IMR-90 (cell line): ENCODE results near the gene PJA1. TPM values are rescaled to one million over a fixed set of nuclear protein-coding genes. Genes with fewer than 3 reads are reported as not detected.

ENCODE experiments used
- ATAC-seq: fragments of 200-7000 bp; cut with Tn5 transposase; 2 replicates; pipeline ENCODE4 v1.9.1; 2020; ENCODE audit warnings: low read depth, mild to moderate bottlenecking, moderate library complexity
- BruUV-seq: library from RNA; stranded (reverse); fragments of 400-500 nt; replicated peaks from 2 replicates; lab custom pipeline; 2021; lab: Mats Ljungman, UMichigan
- CTCF ChIA-PET: fragments of 300-600 bp; formaldehyde crosslinking; extraction: SDS; loops from one replicate; lab custom pipeline; 2021; ENCODE audit warnings: antibody characterized with exemption; lab: Yijun Ruan, JAX
- POLR2A ChIA-PET: fragments of 300-600 bp; sonication (Branson Sonifier 250); formaldehyde crosslinking; loops from one replicate; lab custom pipeline; 2022; ENCODE audit warnings: antibody characterized with exemption; ENCODE audit not compliant: unreplicated experiment; lab: Charles Lee
- DNase-seq: peaks from one replicate; pipeline ENCODE4 v3.0.0; 2013
- H2AFZ ChIP-seq: replicated peaks from 2 replicates; pipeline ENCODE3; 2013; ENCODE audit warnings: low read length, mild to moderate bottlenecking; ENCODE audit not compliant: poor library complexity
- H2AK5ac ChIP-seq: 2 replicates; pipeline ENCODE4 v1.6.1; 2013; ENCODE audit warnings: low read depth, low read length, inconsistent platforms
- H2AK9ac ChIP-seq: replicated peaks from 2 replicates; pipeline ENCODE3; 2013; ENCODE audit warnings: mild to moderate bottlenecking, low read depth, low read length, moderate library complexity; ENCODE audit not compliant: poor library complexity
- H2BK120ac ChIP-seq: 2 replicates; pipeline ENCODE4 v1.6.1; 2013; ENCODE audit warnings: low read depth, low read length, inconsistent platforms
- H2BK15ac ChIP-seq: 3 replicates; pipeline ENCODE4 v1.6.1; 2013; ENCODE audit warnings: low read depth, low read length, inconsistent platforms
- H2BK20ac ChIP-seq: 2 replicates; pipeline ENCODE4 v1.6.1; 2013; ENCODE audit warnings: low read depth, mild to moderate bottlenecking, inconsistent platforms, low read length, moderate library complexity
- H2BK5ac ChIP-seq: 2 replicates; pipeline ENCODE4 v1.6.1; 2013; ENCODE audit warnings: mild to moderate bottlenecking, low read depth, low read length, inconsistent platforms; ENCODE audit not compliant: poor library complexity, severe bottlenecking
- H3K14ac ChIP-seq: replicated peaks from 2 replicates; pipeline ENCODE4 v1.6.1; 2013; ENCODE audit warnings: low read depth, low read length, inconsistent platforms
- H3K18ac ChIP-seq: 2 replicates; pipeline ENCODE4 v1.6.1; 2013; ENCODE audit warnings: low read depth, low read length, control low read depth
- H3K23ac ChIP-seq: 2 replicates; pipeline ENCODE4 v1.6.1; 2013; ENCODE audit warnings: low read depth, low read length, inconsistent platforms
- H3K27ac ChIP-seq: 2 replicates; pipeline ENCODE4 v1.5.1; 2013; ENCODE audit warnings: mild to moderate bottlenecking, control low read depth, low read length; ENCODE audit not compliant: insufficient read depth
- H3K27me3 ChIP-seq: 2 replicates; pipeline ENCODE4 v1.6.1; 2013; ENCODE audit warnings: low read length; ENCODE audit not compliant: control insufficient read depth, insufficient read depth
- H3K36me3 ChIP-seq: 2 replicates; pipeline ENCODE4 v1.6.1; 2013; ENCODE audit warnings: low read length, mixed read lengths; ENCODE audit not compliant: control insufficient read depth, insufficient read depth
- H3K4ac ChIP-seq: 2 replicates; pipeline ENCODE4 v1.6.1; 2013; ENCODE audit warnings: low read depth, low read length, inconsistent platforms
- H3K4me1 ChIP-seq: 2 replicates; pipeline ENCODE4 v1.6.1; 2013; ENCODE audit warnings: low read length, mixed read lengths; ENCODE audit not compliant: control insufficient read depth, insufficient read depth
- H3K4me2 ChIP-seq: 2 replicates; pipeline ENCODE4 v1.6.1; 2013; ENCODE audit warnings: low read depth, mild to moderate bottlenecking, control low read depth, low read length, moderate library complexity
- H3K4me3 ChIP-seq: 2 replicates; pipeline ENCODE4 v1.5.1; 2013; ENCODE audit warnings: low read depth, mild to moderate bottlenecking, control low read depth, low read length, moderate library complexity; ENCODE audit not compliant: insufficient read depth
- H3K56ac ChIP-seq: 2 replicates; pipeline ENCODE4 v1.6.1; 2013; ENCODE audit warnings: low read length, inconsistent platforms; ENCODE audit not compliant: insufficient read depth; ENCODE audit errors: extremely low read depth
- H3K79me1 ChIP-seq, 2 experiments: 2 replicates each; pipeline ENCODE4 v1.6.1; 2013; ENCODE audit warnings: low read length in 2 of 2, inconsistent platforms in 1 of 2, low read depth in 1 of 2
- H3K9ac ChIP-seq: 2 replicates; pipeline ENCODE4 v1.6.1; 2013; ENCODE audit warnings: low read depth, low read length, control low read depth
- H3K9me1 ChIP-seq: 2 replicates; pipeline ENCODE4 v1.6.1; 2013; ENCODE audit warnings: low read length, inconsistent platforms; ENCODE audit not compliant: insufficient read depth
- H3K9me3 ChIP-seq: 2 replicates; pipeline ENCODE4 v1.6.1; 2013; ENCODE audit warnings: low read length; ENCODE audit not compliant: control insufficient read depth, insufficient read depth
- H4K20me1 ChIP-seq: 2 replicates; pipeline ENCODE4 v1.6.1; 2013; ENCODE audit warnings: low read length, inconsistent platforms; ENCODE audit not compliant: insufficient read depth
- H4K5ac ChIP-seq: 2 replicates; pipeline ENCODE4 v1.6.1; 2013; ENCODE audit warnings: mild to moderate bottlenecking, low read depth, low read length, control low read depth
- H4K8ac ChIP-seq, 2 experiments: 2 replicates each; pipeline ENCODE4 v1.6.1; 2013; ENCODE audit warnings: low read depth in 2 of 2, low read length in 2 of 2, control low read depth in 1 of 2, inconsistent platforms in 1 of 2
- H4K91ac ChIP-seq: 2 replicates; pipeline ENCODE4 v1.6.1; 2013; ENCODE audit warnings: low read depth, low read length, inconsistent platforms; ENCODE audit not compliant: insufficient read depth
- BHLHE40 ChIP-seq: fragments of 150-350 bp; IDR thresholded peaks from 2 replicates; pipeline ENCODE4 v1.6.1; 2016; ENCODE audit warnings: mild to moderate bottlenecking, low read depth, low read length
- CEBPB ChIP-seq: IDR thresholded peaks from 2 replicates; pipeline ENCODE4 v1.6.1; 2012; ENCODE audit warnings: low read depth, low read length, improper control_type of control experiment
- CHD1 ChIP-seq: IDR thresholded peaks from 2 replicates; pipeline ENCODE4 v1.6.1; 2012; ENCODE audit warnings: low read depth, low read length, improper control_type of control experiment
- FOS ChIP-seq: fragments of 150-350 bp; IDR thresholded peaks from 2 replicates; pipeline ENCODE4 v1.6.1; 2016; ENCODE audit warnings: low read depth, low read length
- MAFK ChIP-seq: IDR thresholded peaks from 2 replicates; pipeline ENCODE4 v1.6.1; 2012; ENCODE audit warnings: low read depth, low read length, improper control_type of control experiment
- MXI1 ChIP-seq: IDR thresholded peaks from 2 replicates; pipeline ENCODE4 v1.6.1; 2012; ENCODE audit warnings: low read depth, mild to moderate bottlenecking, low read length, moderate library complexity, borderline replicate concordance
- RAD21 ChIP-seq: IDR thresholded peaks from 2 replicates; pipeline ENCODE4 v1.6.1; 2012; ENCODE audit warnings: low read length, improper control_type of control experiment
- RCOR1 ChIP-seq: IDR thresholded peaks from 2 replicates; pipeline ENCODE4 v1.6.1; 2012; ENCODE audit warnings: mild to moderate bottlenecking, low read length, improper control_type of control experiment; ENCODE audit not compliant: insufficient replicate concordance
- WGBS, 2 experiments: methylation state at CpG; one replicate each; pipeline versions ENCODE4 v1.1.5 to v1.1.7; 2013; ENCODE audit warnings: missing lambda C conversion rate in 2 of 2; ENCODE audit not compliant: insufficient read length in 1 of 2; ENCODE audit errors: extremely low coverage in 2 of 2; 5-methylcytosine and 5-hydroxymethylcytosine counted together
- dilution Hi-C: fragments of 300-500 bp; cut with HindIII; formaldehyde crosslinking; loops from one replicate; pipeline ENCODE4 v1.14.3; 2018; ENCODE audit warnings: low sequenced_read_pairs; ENCODE audit not compliant: unreplicated experiment
- in situ Hi-C: fragments of 300-500 bp; cut with MboI; formaldehyde crosslinking; loops from 3 replicates; pipeline ENCODE4 v1.14.3; 2019; ENCODE audit warnings: low sequenced_read_pairs, inconsistent platforms, mixed read lengths
- intact Hi-C: fragments of 100-400 bp; cut with micrococcal nuclease; formaldehyde crosslinking; loops from 2 replicates; pipeline ENCODE4 v1.10.0; 2022
- polyA plus RNA-seq, 3 experiments: library from polyadenylated mRNA; depleted of rRNA; stranded (reverse); fragments of >200 nt; gene quantifications; 2 replicates each; pipeline ENCODE4 v1.2.3, GENCODE V29; 2012; ENCODE audit warnings: low replicate concordance in 1 of 3
- total RNA-seq: library from RNA; depleted of rRNA; stranded (reverse); fragments of >200 nt; gene quantifications from 2 replicates; pipeline ENCODE4 v1.2.3, GENCODE V29; 2012
- TF ChIP-seq, protein P1 (sequence below): fragments of 150-350 bp; IDR thresholded peaks from 2 replicates; pipeline ENCODE4 v1.6.1; 2017; ENCODE audit warnings: mild to moderate bottlenecking, antibody characterized with exemption, low read length, low read depth
- TF ChIP-seq, protein P2 (sequence below): fragments of 150-350 bp; IDR thresholded peaks from 2 replicates; pipeline ENCODE4 v1.6.1; 2016; ENCODE audit warnings: low read depth, mild to moderate bottlenecking, low read length, moderate library complexity, borderline replicate concordance

Gene PJA1
- total and polyA plus RNA-seq, 2 of the 4 experiments (the other 2 are of a cell fraction) = 15.1 to 24.4 TPM

DNA sequence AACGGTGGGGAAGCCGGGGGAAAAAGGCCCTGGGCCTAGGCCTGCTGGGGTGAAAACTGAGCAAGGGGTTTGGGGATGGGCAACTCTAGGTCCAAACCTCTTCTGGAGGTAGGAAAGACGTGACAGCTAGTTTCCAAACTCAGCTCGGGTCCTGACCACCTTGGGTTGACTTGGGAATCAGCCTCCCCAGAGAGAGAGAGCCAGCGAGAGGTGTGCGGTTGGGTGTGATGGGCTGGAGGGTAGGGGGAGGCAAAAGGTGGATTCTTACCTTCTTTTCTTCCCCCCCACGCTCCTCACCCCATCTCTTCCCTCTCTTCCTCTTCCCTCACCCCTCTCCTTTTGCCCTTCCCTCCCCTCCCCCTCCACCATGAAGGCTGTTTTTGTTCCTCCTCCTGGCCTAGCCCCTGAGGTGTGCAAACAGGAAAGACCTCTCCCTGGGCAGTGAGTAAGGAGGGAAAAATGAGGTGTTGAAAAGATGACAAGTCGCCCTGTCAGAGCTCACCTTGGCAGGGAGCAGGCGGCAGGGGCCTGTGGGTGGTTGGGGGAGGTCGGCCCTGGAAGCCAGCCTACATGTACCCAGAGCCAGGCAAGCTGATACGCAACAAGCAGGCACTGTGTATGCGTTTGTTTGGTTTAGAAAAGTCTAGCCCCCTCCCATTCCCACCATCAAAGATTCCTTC, 14.8 kb downstream of the PJA1 start:
- H2BK120ac ChIP-seq = no peak overlapping the region
- H3K4me1 ChIP-seq = no peaks in the 10 kb centered on the region
- H4K91ac ChIP-seq = no peak overlapping the region
- H3K9me3 ChIP-seq = no peaks in the 10 kb centered on the region
- no peak overlapping the region for H2AK9ac ChIP-seq
- H3K9ac ChIP-seq = no peak overlapping the region
- no peak for ATAC-seq
- no peaks in the 10 kb centered on the region for H4K20me1 ChIP-seq
- no peak overlapping the region for H2AFZ ChIP-seq
- no peak overlapping the region for H3K27ac ChIP-seq
- dilution Hi-C loops (no loop called here), in situ Hi-C loops (no loop called here), intact Hi-C loops (no loop called here)
- H3K4me2 ChIP-seq = no peak overlapping the region
- no peak overlapping the region for H3K56ac ChIP-seq
- WGBS, 2 experiments = 20% methylated on average over 1 of the region's 12 CpGs; no CpG with 5 or more reads in 1 of the 2 experiments
- no peaks in the 10 kb centered on the region for H3K79me1 ChIP-seq
- H2BK15ac ChIP-seq = no peak overlapping the region
- H3K23ac ChIP-seq = no peak overlapping the region
- H3K4ac ChIP-seq = no peak overlapping the region
- no peak overlapping the region for H2BK20ac ChIP-seq
- H3K36me3 ChIP-seq = no peaks in the 10 kb centered on the region
- H3K27me3 ChIP-seq = peaks cover 19% of the 10 kb centered on the region
- DNase-seq = no peak
- no peak overlapping the region for H4K8ac ChIP-seq
- no peak overlapping the region for H3K4me3 ChIP-seq
- H2BK5ac ChIP-seq = no peak overlapping the region
- no peak overlapping the region for H3K14ac ChIP-seq
- ChIA-PET POLR2A (no interaction called here), CTCF (no interaction called here)
- no TSS peak for BruUV-seq
- no peak overlapping the region for H4K5ac ChIP-seq
- no peaks in the 10 kb centered on the region for H3K9me1 ChIP-seq
- H2AK5ac ChIP-seq = no peak overlapping the region
- H3K18ac ChIP-seq = no peak overlapping the region
- TF ChIP-seq CHD1 (no peak), MAFK (no peak), MXI1 (no peak), RAD21 (no peak), CEBPB (no peak), BHLHE40 (no peak), FOS (no peak), RCOR1 (no peak)
- TF ChIP-seq, protein P1, sequence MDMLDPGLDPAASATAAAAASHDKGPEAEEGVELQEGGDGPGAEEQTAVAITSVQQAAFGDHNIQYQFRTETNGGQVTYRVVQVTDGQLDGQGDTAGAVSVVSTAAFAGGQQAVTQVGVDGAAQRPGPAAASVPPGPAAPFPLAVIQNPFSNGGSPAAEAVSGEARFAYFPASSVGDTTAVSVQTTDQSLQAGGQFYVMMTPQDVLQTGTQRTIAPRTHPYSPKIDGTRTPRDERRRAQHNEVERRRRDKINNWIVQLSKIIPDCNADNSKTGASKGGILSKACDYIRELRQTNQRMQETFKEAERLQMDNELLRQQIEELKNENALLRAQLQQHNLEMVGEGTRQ = no peak
- TF ChIP-seq, protein P2, sequence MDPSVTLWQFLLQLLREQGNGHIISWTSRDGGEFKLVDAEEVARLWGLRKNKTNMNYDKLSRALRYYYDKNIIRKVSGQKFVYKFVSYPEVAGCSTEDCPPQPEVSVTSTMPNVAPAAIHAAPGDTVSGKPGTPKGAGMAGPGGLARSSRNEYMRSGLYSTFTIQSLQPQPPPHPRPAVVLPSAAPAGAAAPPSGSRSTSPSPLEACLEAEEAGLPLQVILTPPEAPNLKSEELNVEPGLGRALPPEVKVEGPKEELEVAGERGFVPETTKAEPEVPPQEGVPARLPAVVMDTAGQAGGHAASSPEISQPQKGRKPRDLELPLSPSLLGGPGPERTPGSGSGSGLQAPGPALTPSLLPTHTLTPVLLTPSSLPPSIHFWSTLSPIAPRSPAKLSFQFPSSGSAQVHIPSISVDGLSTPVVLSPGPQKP = no peak
